Pancreas (tissue), 10 donors: ENCODE results near the gene PRKCB. TPM values are rescaled to one million over a fixed set of nuclear protein-coding genes. Genes with fewer than 3 reads are reported as not detected.

Source experiments
- ATAC-seq, 4 donors: fragments of 200-7000 bp; cut with Tn5 transposase; one replicate each; pipeline versions ENCODE4 v1.8.0 to v1.9.1; 2020; ENCODE audit warnings: mild to moderate bottlenecking in 4 of 4, moderate library complexity in 4 of 4
- DNase-seq, 6 donors: peaks; one replicate each; pipeline ENCODE4 v3.0.0-alpha.2; 2020
- FAIRE-seq: peaks from 2 replicates; lab custom pipeline; 2012; peaks lifted over from hg19 to GRCh38; lab: Jason Lieb, UNC
- H3K27ac ChIP-seq, 4 donors: fragments of 200-600 bp; sonication (generic); 1 replicate in 3 of 4; 2 replicates in 1 of 4; pipeline versions ENCODE4 v1.5.0 to v1.8.0; 2020
- H3K27me3 ChIP-seq, 4 donors: fragments of 200-600 bp; one replicate each; pipeline ENCODE4 v1.8.0; 2021
- H3K36me3 ChIP-seq, 3 donors: fragments of 200-600 bp; sonication (generic) in 1 of 3; one replicate each; pipeline versions ENCODE4 v1.5.0 to v1.8.0; 2020 to 2021
- H3K4me1 ChIP-seq, 3 donors: fragments of 200-600 bp; one replicate each; pipeline ENCODE4 v1.8.0; 2021
- H3K4me3 ChIP-seq, 4 donors: fragments of 200-600 bp; sonication (generic) in 2 of 4; one replicate each; pipeline versions ENCODE4 v1.5.0 to v1.8.0; 2020 to 2021
- H3K9me3 ChIP-seq, 4 donors: fragments of 200-600 bp; one replicate each; pipeline ENCODE4 v1.8.0; 2021
- WGBS, 2 donors: extraction: QIAGEN DNeasy Blood & Tissue Kit; methylation state at CpG; one replicate each; pipeline ENCODE4 v1.1.7; 2013; 5-methylcytosine and 5-hydroxymethylcytosine counted together
- intact Hi-C, 3 donors: fragments of 100-400 bp; cut with DNase I; formaldehyde crosslinking; loops; one replicate each; pipeline versions ENCODE4 v1.11.1 to v1.14.2; 2022
- polyA plus RNA-seq, 2 donors: library from polyadenylated mRNA; stranded (reverse); fragments of 200-250 nt; gene quantifications; one replicate each; pipeline ENCODE4 v1.2.3, GENCODE V29; 2013
- total RNA-seq, 6 donors: library from RNA; stranded (reverse); fragmentation: NEBNext Ultra II Directional in 4 of 6; extraction: Animal tissue kit (Norgen Biotek cat#: 25700) in 4 of 6; gene quantifications; one replicate each; pipeline versions ENCODE4 v1.2.1 to v1.2.4, GENCODE V29; 2021 to 2023
- TF ChIP-seq, protein P1 (sequence below), 4 donors: fragments of 200-600 bp; sonication (generic) in 3 of 4; IDR thresholded peaks; one replicate each; pipeline versions ENCODE4 v1.5.0 to v1.8.0; 2021; ENCODE audit warnings: antibody characterized with exemption in 4 of 4
- donor health status: healthy with polysubstance abuse.
- donor health status: DM: no; HTN: no; CAD: no; lungs with moderate emphysema.
- donor health status: DM: no; HTN: no; CAD: no.
- donor health status: control.
- donor health status: control.
- donor health status: Bipolar disorder and iron deficiency.
- donor health status: DM: yes; HTN: yes; CAD: no.
- donor health status: DM: no; HTN: no; CAD: no.
- donor health status: DM: no; HTN: no; CAD: no.
- donor health status: DM: yes; HTN: yes; CAD: no.

The PRKCB gene
- total and polyA plus RNA-seq, 8 donors = 0.19 to 4.3 (median 0.61) TPM

GRCh38 chr16:24035127-24035842 lies 199.5 kb downstream of the PRKCB start:
- intact Hi-C loops = no loop called here
- no peak overlapping the region for H3K27ac ChIP-seq
- H3K4me1 ChIP-seq = no peaks in the 10 kb centered on the region
- ATAC-seq (no peak), FAIRE-seq (no peak), DNase-seq (no peak)
- H3K27me3 ChIP-seq = no peaks in the 10 kb centered on the region
- 25 to 34% methylated on average over 17 of the region's 17 CpGs for WGBS, 2 donors
- no peaks in the 10 kb centered on the region for H3K9me3 ChIP-seq
- TF ChIP-seq, protein P1, sequence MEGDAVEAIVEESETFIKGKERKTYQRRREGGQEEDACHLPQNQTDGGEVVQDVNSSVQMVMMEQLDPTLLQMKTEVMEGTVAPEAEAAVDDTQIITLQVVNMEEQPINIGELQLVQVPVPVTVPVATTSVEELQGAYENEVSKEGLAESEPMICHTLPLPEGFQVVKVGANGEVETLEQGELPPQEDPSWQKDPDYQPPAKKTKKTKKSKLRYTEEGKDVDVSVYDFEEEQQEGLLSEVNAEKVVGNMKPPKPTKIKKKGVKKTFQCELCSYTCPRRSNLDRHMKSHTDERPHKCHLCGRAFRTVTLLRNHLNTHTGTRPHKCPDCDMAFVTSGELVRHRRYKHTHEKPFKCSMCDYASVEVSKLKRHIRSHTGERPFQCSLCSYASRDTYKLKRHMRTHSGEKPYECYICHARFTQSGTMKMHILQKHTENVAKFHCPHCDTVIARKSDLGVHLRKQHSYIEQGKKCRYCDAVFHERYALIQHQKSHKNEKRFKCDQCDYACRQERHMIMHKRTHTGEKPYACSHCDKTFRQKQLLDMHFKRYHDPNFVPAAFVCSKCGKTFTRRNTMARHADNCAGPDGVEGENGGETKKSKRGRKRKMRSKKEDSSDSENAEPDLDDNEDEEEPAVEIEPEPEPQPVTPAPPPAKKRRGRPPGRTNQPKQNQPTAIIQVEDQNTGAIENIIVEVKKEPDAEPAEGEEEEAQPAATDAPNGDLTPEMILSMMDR (IDR thresholded peaks at IDR 0.05) = no peak
- H3K4me3 ChIP-seq = no peak overlapping the region
- no peaks in the 10 kb centered on the region for H3K36me3 ChIP-seq

DNA sequence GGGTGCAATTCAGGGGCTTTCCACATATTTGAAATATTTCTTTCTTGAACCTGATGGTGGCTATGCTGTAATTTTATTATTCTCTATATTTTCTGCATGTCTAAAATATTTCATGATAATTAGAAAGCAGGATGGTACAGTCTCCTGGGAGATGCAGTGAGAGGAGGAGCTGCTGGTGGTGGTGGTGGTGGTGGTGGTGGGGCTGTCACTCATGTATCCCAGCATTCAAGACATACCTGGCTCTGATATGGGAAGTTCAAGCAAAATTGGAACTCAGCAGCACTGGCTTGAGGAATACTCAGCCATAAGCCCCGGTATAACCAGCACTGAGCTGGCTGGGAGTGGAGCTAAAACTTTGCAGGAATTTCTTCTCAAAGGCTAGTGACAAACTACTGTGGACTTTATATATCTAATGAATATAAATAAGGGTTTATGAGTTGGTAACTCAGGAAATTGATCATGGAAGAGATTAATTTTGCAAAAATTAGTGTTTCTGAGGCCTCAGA lies 200.3 kb downstream of the PRKCB start:
- TF ChIP-seq, protein P1 (IDR thresholded peaks at IDR 0.05) = no peak
- Histone ChIP-seq H3K36me3 (no peaks in the 10 kb centered on the region), H3K9me3 (no peaks in the 10 kb centered on the region), H3K4me3 (no peak overlapping the region), H3K4me1 (no peaks in the 10 kb centered on the region), H3K27ac (no peak overlapping the region), H3K27me3 (no peaks in the 10 kb centered on the region)
- ATAC-seq = no peak
- no peak for DNase-seq
- WGBS, 2 donors = 29 to 33% methylated on average over 1 of the region's 1 CpG
- intact Hi-C loops = no loop called here
- FAIRE-seq = no peak

GRCh38 chr16:24036614-24037013 lies 200.8 kb downstream of the PRKCB start:
- intact Hi-C loops = no loop called here
- Histone ChIP-seq H3K27ac (no peak overlapping the region), H3K27me3 (no peaks in the 10 kb centered on the region), H3K4me3 (no peak overlapping the region), H3K36me3 (no peaks in the 10 kb centered on the region), H3K4me1 (no peaks in the 10 kb centered on the region), H3K9me3 (no peaks in the 10 kb centered on the region)
- DNase-seq (peak in 2 of 6 donors; percentile 4 to 46), FAIRE-seq (no peak), ATAC-seq (peak in 3 of 4 donors; percentile 81 to 86 (median 84))
- TF ChIP-seq, protein P1 (IDR thresholded peaks at IDR 0.05) = peak in 3 of 4 donors; percentile 10 to 42 (median 41)
- 4 to 9% methylated on average over 8 of the region's 8 CpGs for WGBS, 2 donors

- WGBS, 2 donors = 52 to 54% methylated on average over 3 of the region's 3 CpGs
- Histone ChIP-seq H3K36me3 (no peaks in the 10 kb centered on the region), H3K27ac (no peak overlapping the region), H3K4me3 (no peak overlapping the region), H3K9me3 (no peaks in the 10 kb centered on the region), H3K27me3 (no peaks in the 10 kb centered on the region), H3K4me1 (no peaks in the 10 kb centered on the region)
- TF ChIP-seq, protein P1 (IDR thresholded peaks at IDR 0.05) = no peak
- no peak for ATAC-seq
- no peak for DNase-seq
- no peak for FAIRE-seq
- intact Hi-C loops = no loop called here
Measured at GRCh38 chr16:24037335-24037734, 201.6 kb downstream of the PRKCB start.
